Activated naive CD4-positive, alpha-beta T cell treated with anti-CD3 and anti-CD28 coated beads, Interleukin-2, amount 50 U/mL, for 24 hours (primary cell): Measurements from ENCODE around the gene CUL9.

Source experiments
- H3K27ac Mint-ChIP-seq: one replicate; pipeline ENCODE4 v1.8.0; 2021; ENCODE audit warnings: mild to moderate bottlenecking, mixed read lengths
- H3K27me3 Mint-ChIP-seq: one replicate; pipeline ENCODE4 v1.8.0; 2021; ENCODE audit warnings: mixed read lengths
- H3K36me3 Mint-ChIP-seq: one replicate; pipeline ENCODE4 v1.8.0; 2021; ENCODE audit warnings: mixed read lengths
- H3K4me1 Mint-ChIP-seq: one replicate; pipeline ENCODE4 v1.8.0; 2021; ENCODE audit warnings: mixed read lengths
- H3K4me3 Mint-ChIP-seq: one replicate; pipeline ENCODE4 v1.8.0; 2021; ENCODE audit warnings: mild to moderate bottlenecking, mixed read lengths
- H3K9me3 Mint-ChIP-seq: one replicate; pipeline ENCODE4 v1.8.0; 2021; ENCODE audit warnings: mixed read lengths

Gene CUL9

GRCh38 chr6:43204271-43205105 is 22.5 kb downstream of the CUL9 start:
- H3K9me3 Mint-ChIP-seq: no peaks in the 10 kb centered on the region

GRCh38 chr6:43205849-43206248 is 23.9 kb downstream of the CUL9 start:
- Mint-ChIP-seq H3K27me3 (no peaks in the 10 kb centered on the region), H3K27ac (no peak overlapping the region), H3K4me3 (no peak overlapping the region), H3K36me3 (peaks cover 11% of the 10 kb centered on the region), H3K4me1 (no peaks in the 10 kb centered on the region), H3K9me3 (no peaks in the 10 kb centered on the region)

More at GRCh38 chr6:43204271-43205105, 22.5 kb downstream of the CUL9 start:
- Mint-ChIP-seq H3K4me3 (no peak overlapping the region), H3K4me1 (no peaks in the 10 kb centered on the region), H3K27me3 (no peaks in the 10 kb centered on the region), H3K27ac (no peak overlapping the region), H3K36me3 (peaks cover 10% of the 10 kb centered on the region)

- H3K9me3 Mint-ChIP-seq: no peaks in the 10 kb centered on the region
- no peaks in the 10 kb centered on the region for H3K4me1 Mint-ChIP-seq
- H3K4me3 Mint-ChIP-seq: no peak overlapping the region
- no peaks in the 10 kb centered on the region for H3K27me3 Mint-ChIP-seq
- H3K27ac Mint-ChIP-seq: no peak overlapping the region
- peaks cover 9% of the 10 kb centered on the region for H3K36me3 Mint-ChIP-seq
These were observed 25.3 kb downstream of the CUL9 start for GRCh38 chr6:43207286-43207685.

DNA sequence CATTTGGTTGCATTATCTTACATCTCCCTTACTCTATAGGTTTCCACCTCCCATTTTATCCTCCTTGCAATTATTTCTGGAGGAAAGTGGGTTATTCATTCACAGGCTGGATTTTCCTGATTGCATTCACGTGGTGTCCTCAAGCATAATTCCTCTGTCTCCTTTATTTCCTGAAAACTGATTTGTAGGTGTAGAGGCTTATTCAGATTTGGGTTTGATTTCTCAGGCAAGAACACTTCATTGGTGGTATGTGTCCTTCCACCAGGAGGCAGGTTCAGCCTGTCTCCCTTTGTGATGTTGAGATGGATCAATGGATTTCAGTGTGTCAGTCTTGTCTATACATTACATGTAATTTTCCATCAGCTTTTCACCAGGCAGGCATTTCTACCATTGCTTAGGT is 30.0 kb downstream of the CUL9 start:
- no peak overlapping the region for H3K27ac Mint-ChIP-seq
- no peaks in the 10 kb centered on the region for H3K4me1 Mint-ChIP-seq
- H3K4me3 Mint-ChIP-seq: no peak overlapping the region
- H3K36me3 Mint-ChIP-seq: peaks cover 2% of the 10 kb centered on the region
- no peaks in the 10 kb centered on the region for H3K9me3 Mint-ChIP-seq
- H3K27me3 Mint-ChIP-seq: no peaks in the 10 kb centered on the region

DNA sequence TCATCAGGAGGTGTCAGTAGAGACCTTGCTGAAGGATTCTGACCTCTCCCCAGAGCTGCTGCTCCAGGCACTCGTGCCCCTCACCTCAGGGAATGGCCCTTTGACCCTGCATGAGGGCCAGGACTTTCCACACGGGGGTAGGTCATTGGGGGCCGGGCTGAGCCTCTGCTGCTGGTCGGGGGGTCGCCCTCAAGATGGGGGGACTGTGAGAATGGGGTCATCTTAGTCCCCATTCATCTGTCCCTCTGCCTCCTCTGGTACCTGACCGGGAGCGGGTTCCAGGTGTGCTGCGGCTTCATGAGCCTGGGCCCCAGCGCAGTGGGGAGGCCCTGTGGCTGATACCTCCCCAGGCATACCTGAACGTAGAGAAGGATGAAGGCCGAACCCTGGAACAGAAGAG is 31.4 kb downstream of the CUL9 start:
- Mint-ChIP-seq H3K27ac (no peak overlapping the region), H3K36me3 (peaks cover 4% of the 10 kb centered on the region), H3K9me3 (no peaks in the 10 kb centered on the region), H3K4me1 (no peaks in the 10 kb centered on the region), H3K27me3 (no peaks in the 10 kb centered on the region), H3K4me3 (no peak overlapping the region)

DNA sequence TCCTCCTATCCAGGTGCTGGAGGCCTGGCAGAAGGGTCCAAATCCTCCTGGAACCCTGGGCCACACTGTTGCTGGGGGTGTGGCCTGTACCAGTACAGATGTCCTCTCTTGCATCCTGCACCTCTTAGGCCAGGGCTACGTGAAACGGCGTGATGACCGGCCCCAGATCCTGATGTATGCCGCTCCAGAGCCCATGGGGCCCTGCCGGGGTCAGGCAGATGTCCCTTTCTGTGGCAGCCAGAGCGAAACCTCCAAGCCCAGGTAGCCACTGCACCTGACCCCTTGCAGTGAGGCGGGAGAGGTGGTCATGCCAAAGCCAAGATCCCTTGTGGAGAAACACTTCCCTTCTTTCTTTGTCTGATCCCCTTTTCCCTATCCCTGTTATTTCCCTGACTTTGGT is 33.1 kb downstream of the CUL9 start:
- peaks cover 4% of the 10 kb centered on the region for H3K36me3 Mint-ChIP-seq
- H3K27me3 Mint-ChIP-seq: no peaks in the 10 kb centered on the region
- H3K9me3 Mint-ChIP-seq: no peaks in the 10 kb centered on the region
- H3K27ac Mint-ChIP-seq: no peak overlapping the region
- H3K4me3 Mint-ChIP-seq: no peak overlapping the region
- H3K4me1 Mint-ChIP-seq: no peaks in the 10 kb centered on the region

DNA sequence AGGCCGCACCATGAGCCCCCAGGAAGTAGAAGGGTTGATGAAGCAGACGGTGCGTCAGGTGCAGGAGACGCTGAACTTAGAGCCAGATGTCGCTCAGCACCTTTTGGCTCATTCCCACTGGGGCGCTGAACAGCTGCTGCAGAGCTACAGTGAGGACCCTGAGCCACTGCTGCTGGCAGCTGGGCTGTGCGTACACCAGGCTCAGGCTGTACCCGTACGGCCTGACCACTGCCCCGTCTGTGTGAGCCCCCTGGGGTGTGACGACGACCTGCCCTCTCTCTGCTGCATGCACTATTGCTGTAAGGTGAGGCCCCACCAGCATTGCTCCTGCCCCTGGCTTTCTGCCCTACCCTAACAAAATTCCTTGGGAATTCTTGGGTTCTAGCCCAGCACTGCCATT is 34.2 kb downstream of the CUL9 start:
- Mint-ChIP-seq H3K27ac (no peak overlapping the region), H3K4me3 (no peak overlapping the region), H3K27me3 (no peaks in the 10 kb centered on the region), H3K9me3 (no peaks in the 10 kb centered on the region), H3K36me3 (peaks cover 4% of the 10 kb centered on the region), H3K4me1 (peaks cover 5% of the 10 kb centered on the region)

GRCh38 chr6:43217351-43217750 is 35.4 kb downstream of the CUL9 start:
- H3K27ac Mint-ChIP-seq: peak overlapping the region; percentile 35
- peaks cover 16% of the 10 kb centered on the region for H3K4me1 Mint-ChIP-seq
- H3K9me3 Mint-ChIP-seq: no peaks in the 10 kb centered on the region
- no peaks in the 10 kb centered on the region for H3K27me3 Mint-ChIP-seq
- peaks cover 4% of the 10 kb centered on the region for H3K36me3 Mint-ChIP-seq
- H3K4me3 Mint-ChIP-seq: no peak overlapping the region

- Mint-ChIP-seq H3K4me1 (peaks cover 28% of the 10 kb centered on the region), H3K27ac (peak overlapping the region; percentile 56), H3K9me3 (no peaks in the 10 kb centered on the region), H3K4me3 (no peak overlapping the region), H3K36me3 (peaks cover 4% of the 10 kb centered on the region), H3K27me3 (no peaks in the 10 kb centered on the region)
These were observed 37.1 kb downstream of the CUL9 start for GRCh38 chr6:43219119-43219518.

DNA sequence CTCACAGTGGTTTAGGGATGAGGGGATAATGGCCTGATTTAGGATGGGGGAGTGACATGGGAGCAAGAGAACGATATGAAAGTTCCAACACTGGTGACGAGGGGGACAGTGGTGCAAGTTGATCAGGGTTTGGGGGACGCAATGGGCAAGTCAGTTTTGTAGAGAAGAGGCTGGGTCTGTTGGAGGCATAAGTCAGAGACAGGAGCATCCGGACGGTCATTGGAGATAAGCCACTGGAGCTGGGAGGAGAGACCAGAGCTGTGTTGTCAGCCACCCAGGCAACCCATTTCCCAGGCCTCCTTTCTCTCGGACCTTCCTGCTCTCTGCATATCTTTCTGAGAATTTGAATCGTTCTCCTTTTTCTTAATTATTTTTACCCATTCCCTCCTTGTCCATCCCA is 37.8 kb downstream of the CUL9 start:
- no peaks in the 10 kb centered on the region for H3K9me3 Mint-ChIP-seq
- peaks cover 6% of the 10 kb centered on the region for H3K36me3 Mint-ChIP-seq
- peaks cover 34% of the 10 kb centered on the region for H3K4me1 Mint-ChIP-seq
- no peaks in the 10 kb centered on the region for H3K27me3 Mint-ChIP-seq
- H3K27ac Mint-ChIP-seq: peak overlapping the region; percentile 61
- H3K4me3 Mint-ChIP-seq: no peak overlapping the region

GRCh38 chr6:43220439-43220951 is 38.5 kb downstream of the CUL9 start:
- Mint-ChIP-seq H3K27ac (peak overlapping the region; percentile 61), H3K4me1 (peaks cover 38% of the 10 kb centered on the region), H3K27me3 (no peaks in the 10 kb centered on the region), H3K9me3 (no peaks in the 10 kb centered on the region), H3K4me3 (no peak overlapping the region), H3K36me3 (peaks cover 9% of the 10 kb centered on the region)

- Mint-ChIP-seq H3K27ac (peak overlapping the region; percentile 87), H3K9me3 (no peaks in the 10 kb centered on the region), H3K36me3 (peaks cover 10% of the 10 kb centered on the region), H3K4me3 (no peak overlapping the region), H3K4me1 (peaks cover 46% of the 10 kb centered on the region), H3K27me3 (no peaks in the 10 kb centered on the region)
These were observed 39.3 kb downstream of the CUL9 start for GRCh38 chr6:43221046-43221972.

DNA sequence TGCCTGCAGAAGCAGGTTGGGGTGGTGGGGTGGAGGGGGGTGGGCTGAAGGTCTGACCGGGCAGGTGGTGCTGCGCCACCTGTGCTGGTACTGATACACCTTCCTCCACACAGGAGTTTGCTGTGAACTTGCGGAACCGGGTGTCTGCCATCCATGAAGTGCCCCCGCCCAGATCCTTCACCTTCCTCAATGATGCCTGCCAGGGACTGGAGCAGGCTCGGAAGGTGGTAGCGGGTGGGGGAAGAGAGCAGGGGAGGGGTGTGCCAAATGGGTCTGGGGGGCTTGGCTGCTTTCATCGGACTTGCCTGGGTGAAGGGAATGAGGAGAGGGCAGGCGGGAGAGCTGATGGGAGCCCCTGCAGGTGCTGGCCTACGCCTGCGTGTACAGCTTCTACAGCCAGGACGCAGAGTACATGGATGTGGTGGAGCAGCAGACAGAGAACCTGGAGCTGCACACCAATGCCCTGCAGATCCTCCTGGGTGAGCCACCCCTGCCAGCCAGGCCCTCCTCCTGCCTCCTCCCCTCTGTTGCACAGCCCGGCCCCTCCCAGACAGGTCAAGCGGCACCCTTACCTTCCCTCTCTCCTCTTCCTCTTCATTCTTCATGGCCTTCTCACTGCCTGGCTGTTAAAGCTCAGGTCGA is 40.5 kb downstream of the CUL9 start:
- Mint-ChIP-seq H3K27me3 (no peaks in the 10 kb centered on the region), H3K9me3 (no peaks in the 10 kb centered on the region), H3K4me3 (no peak overlapping the region), H3K4me1 (peaks cover 53% of the 10 kb centered on the region), H3K27ac (peak overlapping the region; percentile 80), H3K36me3 (peaks cover 9% of the 10 kb centered on the region)

- Mint-ChIP-seq H3K9me3 (no peaks in the 10 kb centered on the region), H3K27ac (peak overlapping the region; percentile 80), H3K27me3 (no peaks in the 10 kb centered on the region), H3K4me1 (peaks cover 59% of the 10 kb centered on the region), H3K36me3 (peaks cover 8% of the 10 kb centered on the region), H3K4me3 (no peak overlapping the region)
These were observed 41.2 kb downstream of the CUL9 start for GRCh38 chr6:43223175-43223574.

GRCh38 chr6:43226192-43226851 is 44.3 kb downstream of the CUL9 start:
- no peaks in the 10 kb centered on the region for H3K27me3 Mint-ChIP-seq
- H3K36me3 Mint-ChIP-seq: peaks cover 6% of the 10 kb centered on the region
- H3K4me3 Mint-ChIP-seq: peak overlapping the region; percentile 79
- peak overlapping the region; percentile 91 for H3K27ac Mint-ChIP-seq
- H3K9me3 Mint-ChIP-seq: no peaks in the 10 kb centered on the region
- peaks cover 65% of the 10 kb centered on the region for H3K4me1 Mint-ChIP-seq
